ENCODE data around the gene KCNAB2.

Gene KCNAB2

DNA sequence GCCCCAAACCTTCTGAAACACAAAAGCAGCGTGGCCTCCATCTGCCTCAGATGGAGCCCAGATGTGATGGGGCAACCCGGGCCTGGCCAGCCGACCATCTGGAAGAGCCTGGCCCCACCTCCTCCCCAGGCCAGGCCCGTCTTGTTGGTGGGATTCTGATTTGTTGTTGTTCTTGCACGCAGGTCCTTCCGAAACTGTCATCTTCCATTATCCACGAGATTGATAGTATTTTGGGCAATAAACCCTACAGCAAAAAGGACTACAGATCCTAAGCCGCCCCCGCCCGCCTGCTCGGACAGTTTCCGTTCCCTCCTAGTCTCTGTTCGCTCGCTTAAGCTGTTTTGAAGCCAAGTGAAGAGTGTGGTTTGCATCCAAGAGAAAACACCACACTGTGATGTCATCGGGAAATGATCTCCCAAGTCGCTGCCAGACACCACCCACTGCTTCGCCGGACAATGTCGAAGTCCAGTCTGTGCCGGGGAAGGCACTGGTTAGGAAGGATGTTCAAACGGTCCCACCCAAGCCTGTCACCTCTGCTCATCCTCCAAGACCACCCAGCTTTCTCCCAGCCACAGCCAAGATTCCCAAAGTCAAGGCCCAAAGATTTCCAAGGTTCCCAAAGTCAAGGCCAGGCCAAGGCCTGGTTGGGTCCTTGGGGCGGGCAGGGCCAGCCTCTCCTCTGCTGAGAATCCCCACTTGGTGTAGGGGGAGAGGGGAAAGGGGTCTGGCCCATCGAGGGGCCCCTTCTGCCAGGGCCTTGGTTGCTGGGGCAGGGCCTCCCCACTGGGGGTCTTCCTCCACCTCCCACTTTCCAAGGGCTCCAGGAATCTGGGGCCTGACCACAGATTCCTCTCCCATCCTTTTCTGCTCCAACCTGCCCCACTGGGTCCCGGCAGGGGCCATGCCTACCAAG is 52.9 kb downstream of the KCNAB2 start:
- no peak overlapping the region for H3K27ac ChIP-seq (replicated peaks)

GRCh38 chr1:6099297-6099696 is 53.6 kb downstream of the KCNAB2 start:
- Histone ChIP-seq H3K27ac (replicated peaks) (no peak overlapping the region), H3K4me3 (replicated peaks; ENCODE audit: insufficient read depth, low read length) (no peak overlapping the region), H3K27me3 (ENCODE audit: insufficient read depth, poor library complexity, severe bottlenecking) (no peaks in the 10 kb centered on the region)
- no peak for DNase-seq (ENCODE audit: low read depth in 1 of 2, low spot score in 1 of 2)
- TF ChIP-seq SPI1 (IDR thresholded peaks at IDR 0.05; ENCODE audit: borderline replicate concordance, low read depth) = no peak
- no peak for TF ChIP-seq REST (IDR thresholded peaks at IDR 0.05; ENCODE audit: insufficient replicate concordance, low read depth)
- TF ChIP-seq, protein P1, sequence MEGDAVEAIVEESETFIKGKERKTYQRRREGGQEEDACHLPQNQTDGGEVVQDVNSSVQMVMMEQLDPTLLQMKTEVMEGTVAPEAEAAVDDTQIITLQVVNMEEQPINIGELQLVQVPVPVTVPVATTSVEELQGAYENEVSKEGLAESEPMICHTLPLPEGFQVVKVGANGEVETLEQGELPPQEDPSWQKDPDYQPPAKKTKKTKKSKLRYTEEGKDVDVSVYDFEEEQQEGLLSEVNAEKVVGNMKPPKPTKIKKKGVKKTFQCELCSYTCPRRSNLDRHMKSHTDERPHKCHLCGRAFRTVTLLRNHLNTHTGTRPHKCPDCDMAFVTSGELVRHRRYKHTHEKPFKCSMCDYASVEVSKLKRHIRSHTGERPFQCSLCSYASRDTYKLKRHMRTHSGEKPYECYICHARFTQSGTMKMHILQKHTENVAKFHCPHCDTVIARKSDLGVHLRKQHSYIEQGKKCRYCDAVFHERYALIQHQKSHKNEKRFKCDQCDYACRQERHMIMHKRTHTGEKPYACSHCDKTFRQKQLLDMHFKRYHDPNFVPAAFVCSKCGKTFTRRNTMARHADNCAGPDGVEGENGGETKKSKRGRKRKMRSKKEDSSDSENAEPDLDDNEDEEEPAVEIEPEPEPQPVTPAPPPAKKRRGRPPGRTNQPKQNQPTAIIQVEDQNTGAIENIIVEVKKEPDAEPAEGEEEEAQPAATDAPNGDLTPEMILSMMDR (IDR thresholded peaks at IDR 0.05; ENCODE audit: insufficient read depth, low read length) = no peak
- no peak for TF ChIP-seq POLR2AphosphoS5 (IDR thresholded peaks at IDR 0.05; ENCODE audit: low read depth)
- TF ChIP-seq GABPA (IDR thresholded peaks at IDR 0.05; ENCODE audit: low read depth) = no peak

More for the DNA sequence above, 52.9 kb downstream of the KCNAB2 start:
- no peaks in the 10 kb centered on the region for H3K27me3 ChIP-seq (ENCODE audit: insufficient read depth, poor library complexity, severe bottlenecking)
- TF ChIP-seq POLR2AphosphoS5 (IDR thresholded peaks at IDR 0.05; ENCODE audit: low read depth) = no peak; the same call in 1 of the 2 replicates
- TF ChIP-seq GABPA (IDR thresholded peaks at IDR 0.05; ENCODE audit: low read depth) = no peak
- no peak for TF ChIP-seq REST (IDR thresholded peaks at IDR 0.05; ENCODE audit: insufficient replicate concordance, low read depth)
- TF ChIP-seq, protein P1 (IDR thresholded peaks at IDR 0.05; ENCODE audit: insufficient read depth, low read length) = no peak
- TF ChIP-seq SPI1 (IDR thresholded peaks at IDR 0.05; ENCODE audit: borderline replicate concordance, low read depth) = no peak
- no peak overlapping the region for H3K4me3 ChIP-seq (replicated peaks; ENCODE audit: insufficient read depth, low read length)
- no peak for DNase-seq (ENCODE audit: low read depth in 1 of 2, low spot score in 1 of 2)

DNA sequence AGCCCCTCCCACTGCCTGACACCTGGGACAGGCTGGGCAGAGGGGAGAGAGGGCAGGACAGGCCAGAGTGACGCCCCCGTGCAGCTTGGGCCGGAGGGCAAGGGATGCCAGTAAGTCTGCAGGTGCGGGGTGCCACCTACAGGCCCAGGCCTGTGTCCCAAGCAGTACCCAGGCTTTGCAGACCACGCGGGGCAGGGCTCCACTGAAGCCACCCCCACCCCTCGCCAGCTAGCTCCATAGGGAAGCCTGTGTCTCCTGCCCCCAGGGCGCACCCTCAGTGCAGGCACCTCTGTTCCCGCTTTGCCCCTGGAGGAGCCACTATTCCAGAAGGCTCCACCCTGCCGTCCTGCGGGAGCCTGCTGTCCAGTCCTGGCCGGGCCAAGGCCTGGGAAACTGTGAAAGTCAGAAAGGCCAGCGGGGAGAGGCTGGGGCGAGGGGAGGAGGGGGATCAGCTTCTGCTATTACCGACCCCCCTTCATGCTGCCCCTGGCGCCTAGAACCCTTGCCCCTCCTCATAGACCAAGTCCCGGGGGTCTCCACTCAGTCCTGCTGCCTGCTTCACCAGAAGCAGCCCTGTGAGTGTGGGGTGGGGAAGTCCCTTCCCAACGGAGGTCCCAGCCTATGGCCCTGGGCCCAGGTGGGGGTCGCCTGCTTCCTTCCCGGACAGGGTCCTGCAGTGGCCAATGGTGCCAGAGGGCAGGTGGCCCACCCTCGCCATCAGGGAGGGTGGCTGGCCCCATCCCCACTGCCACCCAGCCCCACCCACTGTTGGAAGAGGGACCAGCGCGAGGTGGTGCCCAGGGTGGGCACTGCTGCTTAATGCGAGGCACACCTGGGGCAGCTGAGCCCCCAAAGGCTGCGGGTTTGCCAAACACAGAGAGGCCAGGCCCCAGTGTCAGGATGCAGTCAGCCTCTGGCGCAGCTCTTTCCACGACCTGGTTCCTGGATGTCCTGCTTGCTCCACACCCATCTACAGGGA is 54.4 kb downstream of the KCNAB2 start:
- Histone ChIP-seq H3K27me3 (ENCODE audit: insufficient read depth, poor library complexity, severe bottlenecking) (no peaks in the 10 kb centered on the region), H3K4me3 (replicated peaks; ENCODE audit: insufficient read depth, low read length) (no peak overlapping the region), H3K27ac (replicated peaks) (no peak overlapping the region)
- peak in 1 of 2 experiments; percentile 42 for DNase-seq (ENCODE audit: low read depth in 1 of 2, low spot score in 1 of 2)
- TF ChIP-seq GABPA (IDR thresholded peaks at IDR 0.05; ENCODE audit: low read depth) (no peak), POLR2AphosphoS5 (IDR thresholded peaks at IDR 0.05; ENCODE audit: low read depth) (peak; percentile 76), SPI1 (IDR thresholded peaks at IDR 0.05; ENCODE audit: borderline replicate concordance, low read depth) (no peak), REST (IDR thresholded peaks at IDR 0.05; ENCODE audit: insufficient replicate concordance, low read depth) (no peak)
- TF ChIP-seq, protein P1 (IDR thresholded peaks at IDR 0.05; ENCODE audit: insufficient read depth, low read length) = no peak

All from HL-60 (cell line).